HL-60 (cell line): Measurements from ENCODE around the gene GATA1.

ENCODE experiments used
- DNase-seq, 2 experiments: peaks; one replicate each; pipeline ENCODE4 v3.0.0-alpha.2; 2010 to 2020; ENCODE audit warnings: low read depth in 1 of 2, low spot score in 1 of 2
- H3K27ac ChIP-seq: fragments of 250-450 bp; sonication (Bioruptor Pico); replicated peaks from 2 replicates; pipeline ENCODE4 v1.5.1; 2020; ENCODE audit warnings: mild to moderate bottlenecking, moderate library complexity
- H3K27me3 ChIP-seq: fragments of 250-450 bp; sonication (Bioruptor Pico); 2 replicates; pipeline ENCODE4 v1.5.1; 2021; ENCODE audit warnings: mild to moderate bottlenecking, moderate library complexity; ENCODE audit not compliant: insufficient read depth, poor library complexity, severe bottlenecking
- H3K4me3 ChIP-seq: replicated peaks from 2 replicates; pipeline ENCODE4 v1.5.1; 2011; ENCODE audit warnings: mild to moderate bottlenecking, control low read depth, low read length; ENCODE audit not compliant: insufficient read depth
- GABPA ChIP-seq: IDR thresholded peaks from 2 replicates; pipeline ENCODE4 v1.6.1; 2012; ENCODE audit warnings: low read depth
- POLR2AphosphoS5 ChIP-seq: IDR thresholded peaks from 2 replicates; pipeline ENCODE4 v1.6.1; 2012; ENCODE audit warnings: low read depth
- REST ChIP-seq: IDR thresholded peaks from 2 replicates; pipeline ENCODE4 v1.6.1; 2012; ENCODE audit warnings: low read depth; ENCODE audit not compliant: insufficient replicate concordance
- SPI1 ChIP-seq: IDR thresholded peaks from 2 replicates; pipeline ENCODE4 v1.6.1; 2012; ENCODE audit warnings: low read depth, mild to moderate bottlenecking, borderline replicate concordance
- TF ChIP-seq, protein P1 (sequence below): IDR thresholded peaks from one replicate; pipeline ENCODE4 v1.5.1; 2011; ENCODE audit warnings: low read length, control low read depth, inconsistent platforms; ENCODE audit not compliant: insufficient read depth

The GATA1 gene

GRCh38 chrX:48824066-48824465 is 37.7 kb downstream of the GATA1 start:
- no peak for TF ChIP-seq POLR2AphosphoS5
- TF ChIP-seq GABPA = no peak
- Histone ChIP-seq H3K4me3 (no peak overlapping the region), H3K27me3 (peaks cover 3% of the 10 kb centered on the region), H3K27ac (no peak overlapping the region)
- DNase-seq = no peak

- TF ChIP-seq GABPA = no peak
- no peak for TF ChIP-seq REST
- H3K27ac ChIP-seq = no peak within 1 kb of the TSS
- no peak within 1 kb of the TSS for H3K4me3 ChIP-seq
- peaks cover 3% of the 10 kb centered on the region for H3K27me3 ChIP-seq
- DNase-seq = no peak
These were observed 39.9 kb downstream of the GATA1 start, which contains the start of gene ERAS for GRCh38 chrX:48826135-48826875. ERAS (plus strand) TSS chrX:48826513; CDS start chrX:48829124, 2,611 bp downstream.

GRCh38 chrX:48826876-48827653 is 40.7 kb downstream of the GATA1 start:
- TF ChIP-seq GABPA (no peak), POLR2AphosphoS5 (no peak), SPI1 (no peak), REST (no peak)
- TF ChIP-seq, protein P1, sequence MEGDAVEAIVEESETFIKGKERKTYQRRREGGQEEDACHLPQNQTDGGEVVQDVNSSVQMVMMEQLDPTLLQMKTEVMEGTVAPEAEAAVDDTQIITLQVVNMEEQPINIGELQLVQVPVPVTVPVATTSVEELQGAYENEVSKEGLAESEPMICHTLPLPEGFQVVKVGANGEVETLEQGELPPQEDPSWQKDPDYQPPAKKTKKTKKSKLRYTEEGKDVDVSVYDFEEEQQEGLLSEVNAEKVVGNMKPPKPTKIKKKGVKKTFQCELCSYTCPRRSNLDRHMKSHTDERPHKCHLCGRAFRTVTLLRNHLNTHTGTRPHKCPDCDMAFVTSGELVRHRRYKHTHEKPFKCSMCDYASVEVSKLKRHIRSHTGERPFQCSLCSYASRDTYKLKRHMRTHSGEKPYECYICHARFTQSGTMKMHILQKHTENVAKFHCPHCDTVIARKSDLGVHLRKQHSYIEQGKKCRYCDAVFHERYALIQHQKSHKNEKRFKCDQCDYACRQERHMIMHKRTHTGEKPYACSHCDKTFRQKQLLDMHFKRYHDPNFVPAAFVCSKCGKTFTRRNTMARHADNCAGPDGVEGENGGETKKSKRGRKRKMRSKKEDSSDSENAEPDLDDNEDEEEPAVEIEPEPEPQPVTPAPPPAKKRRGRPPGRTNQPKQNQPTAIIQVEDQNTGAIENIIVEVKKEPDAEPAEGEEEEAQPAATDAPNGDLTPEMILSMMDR = no peak
- no peak for DNase-seq
- Histone ChIP-seq H3K27ac (no peak overlapping the region), H3K27me3 (peaks cover 3% of the 10 kb centered on the region), H3K4me3 (no peak overlapping the region)

GRCh38 chrX:48827654-48827968 is 41.2 kb downstream of the GATA1 start:
- Histone ChIP-seq H3K4me3 (no peak overlapping the region), H3K27ac (no peak overlapping the region), H3K27me3 (peaks cover 3% of the 10 kb centered on the region)
- TF ChIP-seq POLR2AphosphoS5 = no peak
- TF ChIP-seq SPI1 = no peak
- TF ChIP-seq REST = no peak
- TF ChIP-seq GABPA = no peak
- TF ChIP-seq, protein P1 = no peak
- DNase-seq = no peak
